ENCODE measurements around the gene AGRN.

GRCh38 chr1:1026599-1027413, 6.9 kb downstream of the AGRN start:
- TF ChIP-seq CTCF (IDR thresholded peaks at IDR 0.05) = no peak
- no peak for TF ChIP-seq POLR2A (IDR thresholded peaks at IDR 0.05)
- TF ChIP-seq EP300 (IDR thresholded peaks at IDR 0.05) = no peak
- no peak for TF ChIP-seq POLR2AphosphoS5 (IDR thresholded peaks at IDR 0.05)
